ENCODE measurements around the gene ZBTB20.

ZBTB20 gene

DNA sequence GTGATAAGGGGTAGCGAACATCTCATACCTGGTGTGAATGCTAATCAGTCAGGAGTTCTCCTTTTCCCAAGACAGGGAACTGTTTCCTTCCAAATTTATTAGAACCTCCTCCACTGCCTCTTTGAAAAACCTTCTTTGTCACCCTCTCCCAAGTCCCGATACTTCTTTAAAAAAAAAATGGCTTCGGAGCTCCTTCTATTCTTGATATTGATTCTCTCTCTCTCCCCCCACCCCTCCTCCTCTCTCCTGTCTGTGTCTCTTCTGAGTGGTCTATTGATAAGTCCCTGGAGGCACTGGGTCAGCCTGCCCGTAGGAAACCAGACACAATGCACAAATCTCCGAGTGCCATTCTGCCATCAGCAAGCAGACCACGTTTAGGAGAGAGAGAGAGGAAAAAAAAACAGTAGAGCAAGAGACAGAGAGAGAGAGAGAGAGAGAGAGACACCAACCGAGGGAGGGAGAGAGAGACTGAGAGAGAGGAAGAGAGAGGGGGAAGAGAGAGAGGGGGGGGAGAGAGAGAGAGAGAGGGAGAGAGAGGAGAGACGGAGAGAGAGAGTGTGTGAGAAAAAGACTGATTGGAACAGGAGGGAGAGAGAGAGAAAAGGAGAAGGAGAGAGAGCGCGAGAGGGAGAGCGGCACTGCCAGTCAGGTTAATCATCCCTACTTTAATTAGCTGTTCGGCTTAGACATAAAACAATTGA lies 692.4 kb downstream of the ZBTB20 start:
- FAIRE-seq: no peak

DNA sequence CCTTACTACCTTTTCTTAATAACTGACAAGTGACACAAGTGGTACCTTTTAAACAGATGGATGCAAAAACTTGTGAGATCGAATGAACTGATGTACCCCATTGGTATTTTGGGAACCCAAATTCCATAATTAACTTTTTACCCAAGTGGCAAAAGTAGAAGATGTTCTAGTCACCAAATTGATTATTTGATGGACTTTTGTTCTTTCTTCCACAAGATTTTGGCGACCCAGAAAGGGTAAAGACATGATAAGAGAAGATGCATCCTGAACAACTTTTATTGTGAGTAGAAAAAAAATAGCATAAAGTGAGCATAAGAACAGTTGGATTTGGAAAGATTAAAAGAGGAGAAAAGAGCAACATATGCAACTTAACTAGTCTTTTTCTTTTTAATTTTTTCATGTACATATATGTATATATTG lies 693.7 kb downstream of the ZBTB20 start:
- FAIRE-seq: no peak

DNA sequence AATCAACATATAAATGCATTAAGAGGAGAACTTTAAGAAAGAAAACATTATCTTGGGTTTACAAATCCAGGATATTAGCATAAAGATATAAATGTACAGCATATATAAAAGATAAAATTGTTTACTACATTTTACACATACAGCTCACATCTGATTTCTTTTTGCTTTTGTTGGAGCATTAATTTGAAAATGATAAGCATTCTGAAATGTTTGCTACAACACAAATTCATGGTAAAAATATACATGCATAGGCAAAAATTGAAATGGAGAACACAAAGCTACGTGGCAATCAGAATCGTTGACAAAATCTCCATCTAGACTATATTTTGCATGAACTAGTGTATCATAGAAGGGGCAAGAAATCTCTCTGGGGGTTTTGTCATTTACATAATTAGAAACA lies 694.2 kb downstream of the ZBTB20 start:
- no peak for FAIRE-seq

DNA sequence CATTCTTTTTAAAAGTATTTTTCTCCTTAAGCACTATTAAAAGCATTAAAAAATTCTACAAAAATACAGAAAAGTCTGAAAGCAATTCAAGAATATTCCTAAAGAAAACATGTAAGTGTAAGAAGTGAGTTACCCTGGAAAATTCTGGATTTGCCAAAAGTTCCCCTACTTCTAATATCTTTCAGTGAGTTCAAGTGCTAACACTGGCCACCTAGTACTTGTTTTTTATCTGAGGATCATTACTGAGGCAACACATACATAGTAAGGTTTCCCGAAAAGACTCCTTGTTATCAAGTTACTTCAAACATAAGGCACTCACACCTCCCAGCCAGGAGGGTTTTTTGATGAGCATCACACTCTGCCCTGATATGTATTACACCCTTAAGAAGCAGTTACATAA lies 694.8 kb downstream of the ZBTB20 start:
- FAIRE-seq: no peak

DNA sequence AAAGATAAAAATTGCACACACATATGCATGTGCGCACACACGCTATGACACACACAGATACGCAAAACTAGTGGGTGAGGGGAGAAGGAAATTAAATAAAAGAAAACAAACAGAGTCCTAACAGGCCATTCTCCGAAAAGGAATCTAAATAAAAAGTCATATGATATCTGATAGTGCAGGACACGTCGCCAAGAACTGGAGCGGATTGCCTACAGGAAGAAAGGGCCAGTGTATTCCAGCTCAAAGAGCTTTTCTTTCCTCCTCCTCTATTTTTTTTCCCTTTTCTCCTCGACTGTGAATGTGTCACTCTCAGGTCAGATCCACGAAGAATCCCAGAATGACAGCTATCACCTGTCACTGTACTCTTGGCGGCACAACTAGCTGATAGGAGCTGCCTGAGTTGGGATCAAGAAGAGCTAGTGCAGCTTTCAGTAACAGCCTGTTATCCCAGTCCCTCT lies 695.5 kb downstream of the ZBTB20 start:
- FAIRE-seq: no peak

DNA sequence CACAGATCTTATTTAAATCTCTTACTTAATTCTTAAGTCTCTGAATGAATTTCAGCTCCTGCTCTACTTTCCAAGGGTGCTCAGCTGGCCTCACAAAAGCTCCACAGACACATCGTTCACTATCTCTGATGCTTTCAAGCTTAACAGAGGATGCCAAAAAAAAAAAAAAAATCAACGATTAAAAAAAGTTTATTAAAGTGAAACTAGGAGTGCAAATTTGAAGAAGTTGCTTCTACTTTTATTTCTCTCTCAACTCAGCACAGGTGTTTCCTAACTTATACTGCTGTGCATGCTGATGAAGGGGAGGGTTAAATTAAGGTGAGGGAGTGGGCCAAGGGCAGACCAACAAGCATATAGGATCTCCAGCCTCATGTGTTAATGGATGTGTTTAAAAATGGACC lies 696.0 kb downstream of the ZBTB20 start:
- no peak for FAIRE-seq

DNA sequence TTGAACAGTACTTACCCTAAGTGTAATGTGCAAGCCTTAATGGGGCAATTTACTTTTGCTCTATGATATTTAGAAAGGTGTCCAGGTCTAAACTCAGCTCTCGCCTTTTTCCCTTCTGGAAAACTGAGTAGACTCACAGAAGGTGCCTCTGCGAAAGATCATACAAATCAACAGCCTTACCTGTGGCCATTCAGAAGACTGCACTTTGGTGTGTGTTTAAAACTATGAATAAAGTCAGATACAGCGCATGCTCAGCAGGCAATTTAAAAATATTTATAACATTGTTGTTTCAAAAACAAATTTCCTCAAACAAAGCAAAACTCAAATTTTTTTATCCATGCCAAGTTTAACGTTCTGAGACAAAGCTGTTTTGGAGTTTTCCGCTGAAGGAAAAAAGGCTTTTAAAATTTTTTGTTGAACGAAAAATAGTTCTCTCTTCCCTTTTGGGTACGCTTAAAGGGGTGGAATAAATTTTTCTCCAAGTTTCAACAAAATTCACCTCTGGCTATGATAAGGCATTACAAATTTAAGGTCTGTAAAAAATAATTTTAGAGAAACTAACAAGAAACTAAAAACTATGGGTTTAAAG lies 697.0 kb downstream of the ZBTB20 start:
- no peak for FAIRE-seq

DNA sequence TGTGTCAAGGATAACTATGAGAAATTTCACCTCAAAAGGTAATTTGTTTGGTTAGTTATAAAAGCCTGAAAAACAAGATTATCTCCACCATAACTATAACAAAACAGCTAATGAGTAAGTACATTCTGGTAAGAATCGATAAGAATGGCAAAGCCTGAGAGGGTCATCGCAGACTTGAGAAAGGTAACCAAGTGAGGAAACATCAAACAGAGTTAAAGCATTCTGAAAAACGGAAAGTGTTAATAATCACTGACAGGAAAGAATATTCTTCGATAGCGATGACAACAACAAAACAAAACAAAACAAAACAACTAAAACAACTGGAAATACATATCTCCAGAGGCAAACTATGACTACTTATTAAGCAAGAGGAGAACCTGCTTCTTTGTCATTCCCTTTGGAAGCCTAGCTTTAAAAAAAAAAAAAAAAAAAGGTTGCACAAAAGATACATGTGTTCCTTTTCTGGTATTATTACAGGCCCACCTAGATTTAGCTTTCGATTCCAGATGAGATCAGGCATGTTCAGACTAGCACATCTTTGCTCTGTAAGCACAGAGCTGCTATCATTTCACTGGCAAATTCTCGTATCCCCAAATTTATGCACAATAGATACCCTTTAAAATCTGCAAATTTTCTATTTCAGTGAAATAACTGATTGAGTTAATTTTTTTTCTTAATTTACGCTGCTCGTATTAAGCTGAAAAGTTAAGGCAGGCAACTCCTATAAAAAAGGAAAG lies 697.6 kb downstream of the ZBTB20 start:
- FAIRE-seq: no peak

DNA sequence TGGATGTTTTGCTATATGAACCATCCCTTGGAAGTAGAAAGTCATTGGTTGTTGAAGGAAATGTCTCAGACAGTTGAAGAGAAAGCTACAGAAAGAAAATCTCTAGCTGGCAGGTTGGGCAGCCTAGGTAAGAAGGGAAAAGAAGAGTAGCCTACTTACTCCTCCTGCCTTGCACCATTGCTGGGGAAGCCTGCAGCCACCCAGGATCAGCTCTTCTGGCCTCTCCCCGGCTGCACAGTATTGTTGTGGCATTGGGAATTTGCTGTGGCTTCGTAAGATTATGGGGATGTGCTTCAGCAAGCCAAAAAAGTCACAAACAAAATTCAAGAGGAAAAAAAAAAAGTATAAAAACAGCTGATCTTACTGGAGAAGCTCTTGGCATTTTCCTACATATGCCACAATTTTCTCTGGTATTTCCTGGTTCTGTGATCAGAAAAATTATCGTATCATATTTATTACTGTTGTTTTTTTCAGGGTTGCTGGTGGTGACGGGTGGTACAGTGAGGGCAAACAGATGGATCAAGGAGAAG lies 699.1 kb downstream of the ZBTB20 start:
- no peak for FAIRE-seq

DNA sequence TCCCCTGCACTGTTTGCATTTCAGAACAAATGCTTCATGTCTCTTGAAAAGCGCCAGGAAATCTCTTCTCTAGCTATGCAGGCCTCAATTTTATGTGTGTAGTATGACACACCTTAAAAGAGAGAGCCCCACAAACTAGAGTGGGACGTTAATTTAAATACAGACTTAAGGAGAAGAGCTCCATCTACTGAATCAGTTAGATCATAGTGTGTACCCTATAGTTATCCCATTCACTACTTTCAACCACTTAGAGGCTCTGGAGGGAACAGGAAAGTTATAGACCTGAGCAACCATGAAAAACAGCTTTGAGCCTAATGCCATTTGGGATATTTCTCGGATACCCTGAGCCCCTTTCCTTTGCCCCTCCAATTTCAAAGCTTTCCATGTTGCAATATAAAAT lies 699.5 kb downstream of the ZBTB20 start:
- no peak for FAIRE-seq

DNA sequence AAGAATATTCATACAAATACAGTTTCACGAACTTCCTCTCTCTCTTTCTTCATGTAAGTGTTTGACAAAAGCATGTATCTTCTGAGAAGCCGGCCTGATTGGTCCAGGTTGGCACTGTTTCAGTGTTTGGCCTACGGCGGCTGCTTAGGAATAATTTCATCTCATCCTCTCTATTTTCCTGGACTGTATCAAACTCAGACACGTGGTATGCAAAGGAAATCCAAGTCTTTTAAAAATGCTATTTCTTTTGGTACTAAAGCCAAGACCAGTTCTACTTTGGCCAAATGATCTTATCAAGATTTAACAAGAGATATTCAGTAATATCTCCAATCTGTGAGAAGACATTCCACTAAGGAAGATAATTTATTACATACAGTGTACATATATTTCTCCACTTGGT lies 700.5 kb downstream of the ZBTB20 start:
- no peak for FAIRE-seq

DNA sequence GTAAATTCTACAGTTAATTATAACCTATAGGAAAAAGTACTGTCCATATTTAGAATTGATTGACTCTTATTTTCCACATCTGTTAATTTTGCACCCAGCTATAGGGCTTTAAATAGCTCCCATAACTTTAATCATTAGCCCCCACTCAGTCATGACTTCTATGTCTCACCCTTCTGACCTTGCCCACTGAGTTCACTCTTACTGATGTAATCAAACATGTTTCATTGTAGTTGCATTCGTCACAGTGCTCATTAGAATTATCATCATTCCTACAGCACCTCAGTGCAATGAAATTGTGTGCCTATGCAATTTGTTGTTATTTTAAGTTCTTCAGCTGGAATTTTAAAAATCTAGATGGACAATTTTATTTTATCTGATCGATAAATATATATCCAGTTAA lies 701.9 kb downstream of the ZBTB20 start:
- no peak for FAIRE-seq

DNA sequence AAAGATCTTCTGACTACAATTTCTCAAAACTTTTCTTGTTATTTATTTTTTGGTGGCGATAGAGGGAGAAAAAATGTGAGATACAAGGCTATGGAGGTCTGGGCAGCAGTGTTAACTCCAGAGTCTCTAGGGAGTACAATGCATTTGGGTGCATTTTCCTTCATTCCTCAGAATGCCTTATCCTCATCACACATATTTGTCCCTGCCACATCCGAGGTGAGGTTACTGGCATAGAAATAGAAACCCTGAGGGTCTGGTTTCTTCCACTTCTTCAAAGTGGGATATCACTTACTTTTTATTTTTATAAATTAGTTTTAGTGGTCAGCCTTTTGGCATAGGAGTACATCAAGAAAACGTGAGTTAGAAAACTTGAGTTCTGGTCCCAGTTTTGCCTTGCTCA lies 702.9 kb downstream of the ZBTB20 start:
- no peak for FAIRE-seq

DNA sequence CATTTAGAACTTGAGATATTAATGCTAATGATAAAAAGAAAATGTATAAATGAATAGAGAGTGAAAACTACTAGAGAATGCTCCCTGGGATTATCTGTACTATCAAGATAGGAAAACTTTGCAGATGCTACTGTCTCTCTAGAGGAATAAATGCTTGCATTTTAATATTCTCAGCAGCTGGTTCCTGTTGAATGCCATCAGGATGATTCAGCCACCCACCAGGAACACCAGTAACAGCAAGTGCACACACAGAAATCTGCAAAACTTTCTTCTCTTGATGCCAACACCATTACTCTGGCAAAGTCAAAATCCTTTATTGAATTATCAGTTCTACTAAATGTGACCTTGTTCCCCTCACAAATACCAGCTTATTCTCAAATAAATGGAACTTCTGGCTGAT lies 704.8 kb downstream of the ZBTB20 start:
- FAIRE-seq: no peak

DNA sequence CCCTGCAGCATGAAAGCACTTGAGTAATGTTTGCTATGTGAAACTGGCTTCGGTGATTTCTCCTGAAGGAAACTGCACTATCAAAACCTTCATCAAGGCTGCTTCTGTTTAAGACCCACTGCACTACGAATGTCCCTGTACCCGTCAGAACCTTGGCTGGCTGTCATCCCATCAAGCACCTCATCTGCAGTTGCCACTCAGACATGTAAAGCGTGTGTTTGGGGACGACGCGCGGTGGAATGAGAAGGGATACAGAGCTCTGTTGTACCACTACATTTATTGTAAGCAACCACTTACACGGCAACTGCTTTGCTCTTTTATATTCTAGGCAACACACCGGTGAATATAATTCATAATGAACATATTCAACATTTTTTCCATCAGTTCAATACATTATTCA lies 705.7 kb downstream of the ZBTB20 start:
- no peak for FAIRE-seq

DNA sequence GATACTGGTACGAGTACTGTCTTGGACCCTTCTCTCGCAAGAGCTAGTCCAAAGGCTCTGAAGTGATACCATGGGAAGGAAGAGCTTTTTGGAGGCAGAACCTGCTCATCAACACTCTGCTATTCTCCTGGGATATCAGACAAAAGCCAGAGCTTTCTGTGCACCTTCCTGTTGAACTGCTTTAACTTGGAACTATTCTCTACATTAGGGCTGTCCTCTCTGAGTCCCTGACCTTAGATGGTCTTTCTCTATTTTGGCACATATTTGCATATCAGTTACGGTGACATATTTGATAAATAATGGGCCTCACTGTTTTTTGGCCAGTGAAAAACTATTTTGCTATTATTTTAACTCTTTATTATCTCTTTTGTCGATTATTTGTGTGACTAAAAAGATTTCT lies 706.4 kb downstream of the ZBTB20 start:
- no peak for FAIRE-seq

DNA sequence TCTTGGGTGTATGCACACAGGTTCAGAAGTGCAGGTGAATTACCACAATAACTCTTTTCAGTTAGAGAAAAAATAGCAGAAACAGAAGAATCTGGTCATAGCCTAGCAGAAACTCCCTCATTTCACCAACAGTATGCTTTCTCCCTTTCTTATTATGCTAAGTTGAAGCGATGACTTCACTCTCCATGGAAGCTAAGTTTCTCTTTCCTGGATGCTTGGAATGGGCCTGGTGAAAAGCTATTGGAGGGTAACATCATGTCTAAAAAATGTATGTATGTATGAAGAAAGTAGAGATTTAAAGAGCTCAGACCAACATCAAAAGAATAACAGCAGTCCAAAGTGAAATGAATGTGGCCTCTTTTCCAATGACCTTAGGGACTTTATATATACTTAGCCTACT lies 707.8 kb downstream of the ZBTB20 start:
- no peak for FAIRE-seq

DNA sequence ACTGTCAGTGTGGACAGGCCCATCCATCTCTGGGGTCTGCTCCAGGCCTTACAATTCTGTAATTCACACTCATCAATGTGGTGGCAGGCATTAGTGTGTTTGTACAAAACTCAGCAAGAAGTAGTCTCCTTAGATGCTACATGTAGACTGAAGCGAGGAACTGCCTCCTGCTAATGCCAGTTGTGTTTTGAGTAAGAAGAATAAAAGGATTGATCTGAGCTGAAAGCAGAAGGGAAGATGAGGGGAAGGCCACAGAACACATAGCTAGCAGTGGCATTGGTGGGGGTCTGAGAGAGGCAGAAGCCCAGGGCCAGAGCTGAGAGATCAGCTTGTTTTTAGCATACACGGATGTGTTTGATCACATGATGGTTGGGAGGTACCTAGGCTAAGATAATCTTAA lies 709.2 kb downstream of the ZBTB20 start:
- no peak for FAIRE-seq

DNA sequence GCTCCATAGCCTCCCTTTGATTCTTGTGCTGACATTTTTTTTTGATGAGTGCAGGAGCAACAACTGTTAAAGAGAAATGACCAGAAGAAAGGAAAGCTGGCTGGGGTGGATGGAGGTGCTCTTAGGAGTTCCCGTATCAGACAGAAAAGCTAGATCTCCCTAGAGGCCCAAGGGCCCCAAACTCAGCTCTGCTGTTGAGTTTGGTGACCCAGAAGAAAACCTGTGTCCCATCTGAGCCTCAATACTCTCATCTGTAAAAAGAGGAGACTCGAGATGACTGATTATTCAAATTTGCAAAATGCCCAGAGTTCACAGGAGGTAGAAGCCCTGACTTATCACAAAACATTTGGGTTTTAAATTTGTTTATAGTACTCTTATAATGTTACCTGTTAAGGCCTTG lies 710.9 kb downstream of the ZBTB20 start:
- no peak for FAIRE-seq

DNA sequence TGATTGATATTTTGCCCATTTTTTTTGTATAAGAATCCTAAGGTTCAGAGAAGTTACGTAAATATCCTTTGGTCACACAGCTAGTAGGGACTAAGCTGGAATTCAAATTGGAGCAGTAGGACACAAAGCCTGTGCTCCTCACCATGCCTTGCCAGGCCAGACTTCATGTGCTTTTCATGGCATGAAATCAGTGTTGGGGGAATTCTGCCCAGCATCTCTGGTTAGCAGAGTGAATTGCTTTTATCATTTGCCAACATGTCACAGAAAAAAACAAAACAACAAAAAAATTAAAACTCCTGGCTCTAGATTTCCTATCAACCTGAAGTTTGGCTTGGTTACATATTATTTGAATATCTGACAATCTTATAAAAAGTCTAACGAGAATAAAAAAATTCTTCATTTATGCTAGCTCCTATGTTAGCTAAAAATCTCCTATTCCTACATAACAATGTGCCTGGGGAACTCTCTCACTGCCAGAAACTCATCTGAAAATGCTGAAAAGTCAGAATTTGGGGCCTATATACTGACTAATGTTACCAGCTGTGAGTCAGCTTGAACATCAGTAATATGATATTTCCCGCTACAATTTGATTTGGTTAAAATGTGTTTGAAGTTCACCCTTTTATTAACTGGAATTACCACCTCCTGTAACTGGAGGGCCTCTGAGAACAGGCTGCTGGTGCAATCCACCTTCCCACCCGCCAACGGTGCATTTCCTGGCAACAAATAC lies 711.5 kb downstream of the ZBTB20 start:
- no peak for FAIRE-seq

DNA sequence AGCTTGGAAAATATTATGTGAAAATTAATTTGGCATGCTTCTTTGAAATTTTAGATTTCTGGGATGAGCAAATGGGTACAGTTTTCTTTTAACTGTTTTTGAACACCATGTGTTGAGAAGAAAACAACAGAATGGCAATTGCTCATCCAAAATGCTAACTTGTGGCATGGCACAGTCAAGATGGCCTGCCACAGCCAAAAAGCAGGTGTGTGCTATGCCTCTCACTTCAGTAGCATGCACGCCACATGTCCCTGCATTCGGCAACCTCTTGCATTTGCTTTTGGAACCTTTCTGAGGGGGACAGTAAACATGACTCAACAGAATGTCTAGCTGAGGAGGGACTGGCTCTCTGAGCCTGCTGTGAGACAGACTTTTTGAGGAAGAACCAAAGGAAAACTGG lies 714.8 kb downstream of the ZBTB20 start:
- FAIRE-seq: no peak

DNA sequence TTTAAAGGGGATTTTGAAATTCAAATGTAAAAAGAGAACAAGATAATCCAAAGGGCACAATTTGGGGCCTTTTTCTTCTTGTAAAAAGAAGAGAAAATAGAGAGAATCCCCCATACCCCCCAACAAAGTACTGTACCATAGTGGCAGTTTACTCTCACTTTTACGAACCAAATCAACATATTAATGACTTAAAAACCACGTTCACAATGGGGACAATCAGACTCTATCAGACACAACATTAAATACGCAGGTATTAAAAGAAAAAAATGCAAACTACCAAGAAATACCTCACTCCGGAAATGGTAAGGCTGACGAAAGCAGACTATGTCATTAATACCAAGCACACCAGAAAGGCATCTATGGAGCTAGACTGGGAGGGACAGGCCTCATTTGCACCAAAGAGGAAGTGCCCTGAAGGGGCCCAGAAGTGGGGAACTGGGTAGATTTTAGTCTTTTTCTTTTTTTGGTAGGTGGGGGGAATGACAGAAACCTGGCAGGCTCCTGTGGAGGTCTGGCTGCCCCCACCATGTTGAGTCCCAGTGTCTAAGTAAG lies 719.0 kb downstream of the ZBTB20 start:
- FAIRE-seq: no peak
